H1 (cell line): Measurements from ENCODE around the gene ATP2C1. TPM values are rescaled to one million over a fixed set of nuclear protein-coding genes. Genes with fewer than 3 reads are reported as not detected.

Experiments used
- CTCF ChIA-PET: fragments of 300-600 bp; sonication (Branson Sonifier 250); formaldehyde crosslinking; loops from one replicate; lab custom pipeline; 2021; ENCODE audit not compliant: partially characterized antibody; lab: Charles Lee
- POLR2A ChIA-PET: fragments of 300-600 bp; sonication (Branson Sonifier 250); formaldehyde crosslinking; loops from one replicate; lab custom pipeline; 2021; ENCODE audit warnings: inconsistent platforms; ENCODE audit not compliant: partially characterized antibody; lab: Charles Lee
- DNase-seq, 2 experiments: peaks; one replicate each; pipeline versions ENCODE4 v3.0.0 to v3.0.0-alpha.2; 2010 to 2022; ENCODE audit warnings: low spot score in 2 of 2, low read depth in 1 of 2, mixed read lengths in 1 of 2
- FAIRE-seq: peaks from 2 replicates; lab custom pipeline; 2011; peaks lifted over from hg19 to GRCh38; lab: Jason Lieb, UNC
- H2AFZ ChIP-seq: 2 replicates; pipeline ENCODE4 v1.8.1; 2012; ENCODE audit warnings: low read length, inconsistent platforms
- H2AK5ac ChIP-seq: 2 replicates; pipeline ENCODE4 v1.6.1; 2013; ENCODE audit warnings: low read depth, low read length
- H2BK120ac ChIP-seq: replicated peaks from 2 replicates; pipeline ENCODE3; 2013; ENCODE audit warnings: low read depth, low read length, inconsistent platforms
- H2BK12ac ChIP-seq: 2 replicates; pipeline ENCODE4 v1.6.1; 2013; ENCODE audit warnings: low read depth, low read length
- H2BK15ac ChIP-seq: 2 replicates; pipeline ENCODE4 v1.6.1; 2013; ENCODE audit warnings: low read length
- H2BK20ac ChIP-seq: 2 replicates; pipeline ENCODE4 v1.6.1; 2013; ENCODE audit warnings: low read length
- H2BK5ac ChIP-seq: 2 replicates; pipeline ENCODE4 v1.6.1; 2013; ENCODE audit warnings: low read depth, low read length
- H3K14ac ChIP-seq: 2 replicates; pipeline ENCODE4 v1.6.1; 2013; ENCODE audit warnings: inconsistent platforms; ENCODE audit not compliant: insufficient read length
- H3K18ac ChIP-seq: 2 replicates; pipeline ENCODE4 v1.6.1; 2013; ENCODE audit warnings: low read length; ENCODE audit errors: extremely low read depth
- H3K23ac ChIP-seq: 2 replicates; pipeline ENCODE4 v1.6.1; 2013; ENCODE audit warnings: inconsistent platforms; ENCODE audit not compliant: insufficient read length
- H3K23me2 ChIP-seq: 2 replicates; pipeline ENCODE4 v1.6.1; 2013; ENCODE audit warnings: low read depth, low read length
- H3K27ac ChIP-seq: 2 replicates; pipeline ENCODE4 v1.6.1; 2011; ENCODE audit warnings: low read depth, low read length, inconsistent platforms
- H3K27me3 ChIP-seq, 4 experiments: replicated peaks in 1 of 4; 1 replicate in 1 of 4; 2 replicates in 3 of 4; pipeline versions ENCODE4 v1.6.1 to v1.8.1; 2011 to 2013; ENCODE audit warnings: low read length in 3 of 4, mild to moderate bottlenecking in 3 of 4, inconsistent platforms in 2 of 4, mixed read lengths in 2 of 4, moderate library complexity in 1 of 4; ENCODE audit not compliant: control insufficient read depth in 3 of 4, insufficient read depth in 3 of 4; ENCODE audit errors: extremely low read depth in 1 of 4
- H3K36me3 ChIP-seq, 4 experiments: 2 replicates each; pipeline versions ENCODE4 v1.6.1 to v1.8.1; 2011 to 2013; ENCODE audit warnings: mild to moderate bottlenecking in 4 of 4, low read length in 3 of 4, moderate library complexity in 2 of 4, control low read depth in 1 of 4, inconsistent platforms in 1 of 4; ENCODE audit not compliant: insufficient read depth in 4 of 4, control insufficient read depth in 2 of 4
- H3K4ac ChIP-seq: replicated peaks from 2 replicates; pipeline ENCODE3; 2013; ENCODE audit warnings: low read length, low read depth, mixed read lengths, inconsistent platforms; ENCODE audit not compliant: insufficient read length
- H3K4me1 ChIP-seq, 4 experiments: replicated peaks in 1 of 4; 1 replicate in 1 of 4; 2 replicates in 3 of 4; pipeline versions ENCODE4 v1.6.1 to v1.8.1; 2011 to 2013; ENCODE audit warnings: low read length in 3 of 4, inconsistent platforms in 2 of 4, mixed read lengths in 1 of 4; ENCODE audit not compliant: insufficient read depth in 4 of 4, control insufficient read depth in 3 of 4
- H3K4me2 ChIP-seq, 2 experiments: 2 replicates each; pipeline versions ENCODE4 v1.6.1 to v1.8.1; 2011 to 2013; ENCODE audit warnings: low read depth in 2 of 2, low read length in 2 of 2, control low read depth in 1 of 2, inconsistent platforms in 1 of 2, mild to moderate bottlenecking in 1 of 2; ENCODE audit not compliant: insufficient read depth in 1 of 2
- H3K4me3 ChIP-seq, 4 experiments: fragments of 200-600, 300-600 bp in 1 of 4; sonication (generic), shearing (Covaris generic), sonication (Bioruptor Twin) in 1 of 4; 2 replicates each; pipeline versions ENCODE4 v1.5.1 to v1.8.1; 2011 to 2016; ENCODE audit warnings: low read length in 4 of 4, low read depth in 3 of 4, control low read depth in 2 of 4, inconsistent platforms in 2 of 4, mild to moderate bottlenecking in 2 of 4, mixed read lengths in 1 of 4, moderate library complexity in 1 of 4; ENCODE audit not compliant: insufficient read depth in 2 of 4; ENCODE audit errors: extremely low read depth in 1 of 4
- H3K56ac ChIP-seq: replicated peaks from 2 replicates; pipeline ENCODE3; 2013; ENCODE audit warnings: low read depth, mild to moderate bottlenecking, mixed read lengths, low read length, inconsistent platforms; ENCODE audit not compliant: insufficient read length
- H3K79me1 ChIP-seq: 2 replicates; pipeline ENCODE4 v1.6.1; 2013; ENCODE audit warnings: low read depth, low read length, control low read depth
- H3K79me2 ChIP-seq, 2 experiments: 2 replicates each; pipeline versions ENCODE4 v1.6.1 to v1.8.1; 2012 to 2013; ENCODE audit warnings: low read length in 2 of 2, mild to moderate bottlenecking in 2 of 2, inconsistent platforms in 1 of 2; ENCODE audit not compliant: insufficient read depth in 2 of 2, control insufficient read depth in 1 of 2
- H3K9ac ChIP-seq, 4 experiments: replicated peaks in 1 of 4; 1 replicate in 1 of 4; 2 replicates in 3 of 4; pipeline versions ENCODE4 v1.6.1 to v1.8.1; 2011 to 2013; ENCODE audit warnings: low read depth in 3 of 4, low read length in 3 of 4, control low read depth in 2 of 4, mild to moderate bottlenecking in 2 of 4, moderate library complexity in 2 of 4, inconsistent platforms in 1 of 4; ENCODE audit errors: extremely low read depth in 1 of 4
- H3K9me3 ChIP-seq, 2 experiments: 2 replicates each; pipeline versions ENCODE4 v1.6.1 to v1.8.1; 2012 to 2013; ENCODE audit warnings: mild to moderate bottlenecking in 2 of 2, moderate library complexity in 2 of 2, control low read depth in 1 of 2, inconsistent platforms in 1 of 2, low read depth in 1 of 2, low read length in 1 of 2, mixed read lengths in 1 of 2; ENCODE audit not compliant: insufficient read depth in 2 of 2
- H4K20me1 ChIP-seq, 2 experiments: replicated peaks in 1 of 2; 2 replicates each; pipeline versions ENCODE3 to v1.8.1; 2011 to 2013; ENCODE audit warnings: inconsistent platforms in 2 of 2, low read length in 2 of 2, mild to moderate bottlenecking in 1 of 2; ENCODE audit not compliant: insufficient read depth in 2 of 2, control insufficient read depth in 1 of 2
- H4K5ac ChIP-seq: 2 replicates; pipeline ENCODE4 v1.6.1; 2013; ENCODE audit warnings: low read length, low read depth, mixed read lengths, inconsistent platforms; ENCODE audit not compliant: insufficient read length
- H4K8ac ChIP-seq: 2 replicates; pipeline ENCODE4 v1.8.0; 2013; ENCODE audit warnings: mild to moderate bottlenecking, moderate library complexity, low read length, inconsistent platforms; ENCODE audit not compliant: insufficient read depth; ENCODE audit errors: extremely low read depth
- H4K91ac ChIP-seq: replicated peaks from 2 replicates; pipeline ENCODE3; 2013; ENCODE audit warnings: low read length, mixed read lengths, inconsistent platforms; ENCODE audit not compliant: insufficient read length
- BRCA1 ChIP-seq: IDR thresholded peaks from 2 replicates; pipeline ENCODE4 v1.6.1; 2012; ENCODE audit warnings: low read depth, low read length, improper control_type of control experiment
- MAFK ChIP-seq: IDR thresholded peaks from 2 replicates; pipeline ENCODE4 v1.6.1; 2012; ENCODE audit warnings: low read depth, mild to moderate bottlenecking, improper control_type of control experiment, low read length
- PHF8 ChIP-seq: fragments of 200-600 bp; sonication (generic); conservative IDR thresholded peaks from 2 replicates; pipeline ENCODE4 v1.7.1; 2012; ENCODE audit warnings: low read depth, mild to moderate bottlenecking, inconsistent platforms, low read length, moderate library complexity
- RNF2 ChIP-seq: fragments of 200-900, 300-1000 bp; sonication (generic); IDR thresholded peaks from 2 replicates; pipeline ENCODE4 v1.7.1; 2016; ENCODE audit warnings: borderline replicate concordance, low read depth, mild to moderate bottlenecking, antibody characterized with exemption, low read length; ENCODE audit not compliant: poor library complexity, severe bottlenecking; ENCODE audit errors: missing control alignments
- RXRA ChIP-seq: IDR thresholded peaks from 2 replicates; pipeline ENCODE4 v1.6.1; 2011; ENCODE audit warnings: low read depth, mild to moderate bottlenecking, low read length, moderate library complexity; ENCODE audit not compliant: insufficient read depth
- SIN3A ChIP-seq, 2 experiments: IDR thresholded peaks in 1 of 2; conservative IDR thresholded peaks in 1 of 2; 2 replicates each; pipeline ENCODE4 v1.6.1; 2011 to 2012; ENCODE audit warnings: low read length in 2 of 2, improper control_type of control experiment in 1 of 2, low read depth in 1 of 2, mild to moderate bottlenecking in 1 of 2
- SRF ChIP-seq: IDR thresholded peaks from 2 replicates; pipeline ENCODE4 v1.6.1; 2011; ENCODE audit warnings: mild to moderate bottlenecking, low read depth, low read length, moderate library complexity
- TCF12 ChIP-seq: IDR thresholded peaks from 2 replicates; pipeline ENCODE4 v1.6.1; 2011; ENCODE audit warnings: low read depth, mild to moderate bottlenecking, low read length
- USF2 ChIP-seq: IDR thresholded peaks from 2 replicates; pipeline ENCODE4 v1.6.1; 2011; ENCODE audit warnings: low read length, improper control_type of control experiment
- WGBS, 2 experiments: shearing (Covaris generic) in 1 of 2; methylation state at CpG; one replicate each; pipeline versions ENCODE4 v1.1.6 to v1.1.7; 2013 to 2015; ENCODE audit warnings: low lambda C conversion rate in 2 of 2, mixed read lengths in 2 of 2, inconsistent platforms in 1 of 2, low coverage in 1 of 2, missing lambda C conversion rate in 1 of 2; ENCODE audit not compliant: insufficient replicate concordance in 2 of 2, insufficient coverage in 1 of 2, insufficient read length in 1 of 2; ENCODE audit errors: extremely low coverage in 1 of 2, missing lambda C conversion rate in 1 of 2; 5-methylcytosine and 5-hydroxymethylcytosine counted together
- polyA plus RNA-seq, 7 experiments: library from polyadenylated mRNA; depleted of rRNA in 3 of 7; stranded (reverse) in 5 of 7; unstranded in 2 of 7; fragments of >200 nt in 5 of 7; fragments of 200-250 nt in 2 of 7; gene quantifications; 1 replicate in 5 of 7; 2 replicates in 1 of 7; 4 replicates in 1 of 7; pipeline versions ENCODE4 v1.2.1 to v1.2.3, GENCODE V29; 2011 to 2013; ENCODE audit warnings: missing spikeins in 2 of 7, mixed read lengths in 2 of 7
- total RNA-seq: library from RNA; stranded (reverse); fragmentation: NEBNext Ultra II Directional; extraction: Animal tissue kit (Norgen Biotek cat#: 25700); gene quantifications from 2 replicates; pipeline ENCODE4 v1.2.1, GENCODE V29; 2021
- TF ChIP-seq, protein P1 (sequence below): IDR thresholded peaks from 2 replicates; pipeline ENCODE4 v1.6.1; 2012; ENCODE audit warnings: low read length, inconsistent platforms

The ATP2C1 gene
- total and polyA plus RNA-seq, 2 of the 8 experiments (the other 6 are each of a cell fraction or from before 2014, with no cell fraction given): 50.7 to 68.5 TPM

- Histone ChIP-seq H2AFZ (no peak overlapping the region), H3K9me3 (peaks cover 0 to 11% of the 10 kb centered on the region in 2 experiments; a peak in 2 of 4 replicates), H3K79me2 (peaks cover 10 to 93% of the 10 kb centered on the region in 2 experiments), H3K4me3 (no peak overlapping the region), H2BK15ac (no peak overlapping the region), H2BK5ac (no peak overlapping the region; the same call in 1 of the 2 replicates), H3K4ac (no peak overlapping the region), H4K20me1 (peaks cover 0 to 5% of the 10 kb centered on the region in 2 experiments), H2AK5ac (no peak overlapping the region), H2BK12ac (0 out of 2 replicates have a peak overlapping the region, but pooled peaks have one; percentile 21), H3K23me2 (no peaks in the 10 kb centered on the region), H3K27ac (no peak overlapping the region), H3K4me2 (no peak overlapping the region), H3K18ac (no peak overlapping the region), H4K5ac (no peak overlapping the region), H3K4me1 (no peaks in the 10 kb centered on the region; a peak in 1 of 7 replicates), H3K36me3 (peaks cover 0 to 3% (median 0%) of the 10 kb centered on the region in 4 experiments; a peak in 2 of 8 replicates), H3K79me1 (peaks cover 6% of the 10 kb centered on the region; the same call in 1 of the 2 replicates), H4K8ac (no peak overlapping the region), H3K56ac (no peak overlapping the region), H2BK20ac (no peak overlapping the region), H3K23ac (peak overlapping the region; percentile 34), H3K14ac (no peak overlapping the region), H4K91ac (no peak overlapping the region), H3K27me3 (no peaks in the 10 kb centered on the region), H3K9ac (no peak overlapping the region), H2BK120ac (no peak overlapping the region)
- 89% methylated on average over 3 of the region's 3 CpGs; no CpG with 5 or more reads in 1 of the 2 experiments for WGBS, 2 experiments
- ChIA-PET CTCF (interaction anchor here (0.9 kb wide), 1 partner anchor 165 kb away, joined by 4 read pairs; no protein-coding TSS in a partner anchor), POLR2A (interaction anchor here (0.9 kb wide), 1 partner anchor 517 kb away, joined by 3 read pairs; no protein-coding TSS in a partner anchor)
- FAIRE-seq: no peak
- no peak for DNase-seq
- TF ChIP-seq SRF (no peak), RNF2 (no peak), MAFK (no peak), RXRA (no peak), USF2 (no peak), TCF12 (no peak), PHF8 (no peak), SIN3A (conservative IDR thresholded peaks at IDR 0.05 in 1 of 2, IDR thresholded peaks at IDR 0.05 in 1 of 2; ENCODE audit: low read depth in 1 of 2, low read length in 2 of 2) (no peak), BRCA1 (no peak)
- TF ChIP-seq, protein P1, sequence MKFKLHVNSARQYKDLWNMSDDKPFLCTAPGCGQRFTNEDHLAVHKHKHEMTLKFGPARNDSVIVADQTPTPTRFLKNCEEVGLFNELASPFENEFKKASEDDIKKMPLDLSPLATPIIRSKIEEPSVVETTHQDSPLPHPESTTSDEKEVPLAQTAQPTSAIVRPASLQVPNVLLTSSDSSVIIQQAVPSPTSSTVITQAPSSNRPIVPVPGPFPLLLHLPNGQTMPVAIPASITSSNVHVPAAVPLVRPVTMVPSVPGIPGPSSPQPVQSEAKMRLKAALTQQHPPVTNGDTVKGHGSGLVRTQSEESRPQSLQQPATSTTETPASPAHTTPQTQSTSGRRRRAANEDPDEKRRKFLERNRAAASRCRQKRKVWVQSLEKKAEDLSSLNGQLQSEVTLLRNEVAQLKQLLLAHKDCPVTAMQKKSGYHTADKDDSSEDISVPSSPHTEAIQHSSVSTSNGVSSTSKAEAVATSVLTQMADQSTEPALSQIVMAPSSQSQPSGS: no peak
Measured at GRCh38 chr3:130925628-130926027, 31.7 kb downstream of the ATP2C1 start.
